Measurements from ENCODE around the gene PCGF1. TPM values are rescaled to one million over a fixed set of nuclear protein-coding genes. Genes with fewer than 3 reads are reported as not detected.

PCGF1 gene
- total RNA-seq, 1 donor from 2014 or later: 10.4 TPM

Other genes with a start within 250 kb of the PCGF1 start
- 1.2 TPM for gene SLC4A5, start 164.3 kb downstream of the PCGF1 start, total RNA-seq
- gene DCTN1, start 127.4 kb downstream of the PCGF1 start, total RNA-seq: 41.3 TPM
- gene C2orf81, start 86.1 kb downstream of the PCGF1 start, total RNA-seq: 0.38 TPM
- gene WDR54, start 86.0 kb downstream of the PCGF1 start, total RNA-seq: 1.5 TPM
- gene RTKN, start 65.8 kb downstream of the PCGF1 start, total RNA-seq: 114 TPM
- gene INO80B, start 52.6 kb downstream of the PCGF1 start, total RNA-seq: 16.5 TPM
- 38.8 TPM for gene WBP1, start 49.3 kb downstream of the PCGF1 start, total RNA-seq
- gene MOGS, start 42.3 kb downstream of the PCGF1 start, total RNA-seq: 53.3 TPM
- gene MRPL53, start 35.0 kb downstream of the PCGF1 start, total RNA-seq: 48.9 TPM
- 14.0 TPM for gene CCDC142, start 24.7 kb downstream of the PCGF1 start, total RNA-seq
- 39.8 TPM for gene TTC31, start 24.6 kb downstream of the PCGF1 start, total RNA-seq
- 7.7 TPM for gene LBX2, start 8.1 kb downstream of the PCGF1 start, total RNA-seq
- 0.08 TPM for gene TLX2, start 6.8 kb upstream of the PCGF1 start, total RNA-seq
- gene DQX1, start 18.5 kb upstream of the PCGF1 start, total RNA-seq: 0.23 TPM
- 74.1 TPM for gene AUP1, start 22.0 kb upstream of the PCGF1 start, total RNA-seq
- gene HTRA2, start 22.2 kb upstream of the PCGF1 start, total RNA-seq: 11.7 TPM
- gene LOXL3, start 46.2 kb upstream of the PCGF1 start, total RNA-seq: 0.86 TPM
- gene DOK1, start 47.0 kb upstream of the PCGF1 start, total RNA-seq: 2.8 TPM
- gene M1AP, start 140.6 kb upstream of the PCGF1 start, total RNA-seq: not detected
- gene SEMA4F, start 146.6 kb upstream of the PCGF1 start, total RNA-seq: 2.6 TPM

Data from left lobe of liver (tissue), 1 donor.